SK-N-SH treated with all-trans-retinoic acid at 6 μM for 48 hours (cell line): ENCODE measurements around the gene PPP1R12B.
"Not testable (repeated sequence)": the region's sequence is repeated elsewhere in the genome, so short reads cannot be mapped to it uniquely, and the experiment has no call there.

Experiments
- ATAC-seq: fragments of 200-7000 bp; cut with Tn5 transposase; 3 replicates; pipeline ENCODE4 v1.9.1; 2020; ENCODE audit warnings: mild to moderate bottlenecking, moderate library complexity
- BACH2 ChIP-seq: fragments of 250-450 bp; sonication (Bioruptor Pico); IDR thresholded peaks from 2 replicates; pipeline ENCODE4 v1.9.0; 2021; ENCODE audit warnings: mild to moderate bottlenecking, borderline replicate concordance
- CSDC2 ChIP-seq: fragments of 250-450 bp; sonication (Bioruptor Pico); IDR thresholded peaks from 2 replicates; pipeline ENCODE4 v1.5.0; 2020; ENCODE audit warnings: mild to moderate bottlenecking, moderate library complexity
- ESRRG ChIP-seq: fragments of 250-450 bp; sonication (Bioruptor Pico); IDR thresholded peaks from 2 replicates; pipeline ENCODE4 v1.6.1; 2021; ENCODE audit warnings: mild to moderate bottlenecking
- GLIS3 ChIP-seq: fragments of 250-450 bp; sonication (Bioruptor Pico); IDR thresholded peaks from 2 replicates; pipeline ENCODE4 v1.5.0; 2020; ENCODE audit warnings: mild to moderate bottlenecking, moderate library complexity
- OSR1 ChIP-seq: fragments of 250-450 bp; sonication (Bioruptor Pico); IDR thresholded peaks from 2 replicates; pipeline ENCODE4 v1.8.0; 2022; ENCODE audit warnings: moderate library complexity, mild to moderate bottlenecking, inconsistent platforms
- PPARA ChIP-seq: fragments of 250-450 bp; sonication (Bioruptor Pico); IDR thresholded peaks from 2 replicates; pipeline ENCODE4 v1.5.0; 2020; ENCODE audit warnings: mild to moderate bottlenecking, borderline replicate concordance
- RARB ChIP-seq: fragments of 250-450 bp; sonication (Bioruptor Pico); IDR thresholded peaks from 2 replicates; pipeline ENCODE4 v1.8.0; 2021; ENCODE audit warnings: mild to moderate bottlenecking, moderate library complexity
- SNAI2 ChIP-seq: fragments of 250-450 bp; sonication (Bioruptor Pico); IDR thresholded peaks from 2 replicates; pipeline ENCODE4 v1.5.0; 2020; ENCODE audit warnings: mild to moderate bottlenecking, moderate library complexity
- TCF4 ChIP-seq: fragments of 250-450 bp; sonication (Bioruptor Pico); IDR thresholded peaks from 2 replicates; pipeline ENCODE4 v1.8.0; 2021; ENCODE audit warnings: mild to moderate bottlenecking, moderate library complexity, borderline replicate concordance
- TOX ChIP-seq: fragments of 250-450 bp; sonication (Bioruptor Pico); IDR thresholded peaks from 2 replicates; pipeline ENCODE4 v1.8.0; 2021; ENCODE audit warnings: mild to moderate bottlenecking, moderate library complexity, borderline replicate concordance
- ZC3H10 ChIP-seq: fragments of 250-450 bp; sonication (Bioruptor Pico); IDR thresholded peaks from 2 replicates; pipeline ENCODE4 v1.5.1; 2021; ENCODE audit warnings: mild to moderate bottlenecking, moderate library complexity
- ZFP30 ChIP-seq: fragments of 450-650 bp; formaldehyde crosslinking; IDR thresholded peaks from 2 replicates; pipeline ENCODE4 v1.5.0; 2022; ENCODE audit warnings: mild to moderate bottlenecking, moderate library complexity
- ZNF565 ChIP-seq: fragments of 450-650 bp; formaldehyde crosslinking; conservative IDR thresholded peaks from 2 replicates; pipeline ENCODE4 v1.5.0; 2020; ENCODE audit warnings: low read depth, mild to moderate bottlenecking, moderate library complexity
- ZNF8 ChIP-seq: fragments of 450-650 bp; formaldehyde crosslinking; IDR thresholded peaks from 2 replicates; pipeline ENCODE4 v1.5.0; 2020; ENCODE audit warnings: mild to moderate bottlenecking, moderate library complexity
- TF ChIP-seq, protein P1 (sequence below): fragments of 250-450 bp; sonication (Bioruptor Pico); IDR thresholded peaks from 2 replicates; pipeline ENCODE4 v1.5.0; 2020; ENCODE audit warnings: mild to moderate bottlenecking, moderate library complexity
- TF ChIP-seq, protein P2 (sequence below): fragments of 250-450 bp; sonication (Bioruptor Pico); IDR thresholded peaks from 2 replicates; pipeline ENCODE4 v1.5.1; 2020; ENCODE audit warnings: low read depth, mild to moderate bottlenecking, moderate library complexity
- TF ChIP-seq, protein P3 (sequence below): fragments of 250-450 bp; sonication (Bioruptor Pico); IDR thresholded peaks from 2 replicates; pipeline ENCODE4 v1.8.0; 2021; ENCODE audit warnings: low read depth, mild to moderate bottlenecking, moderate library complexity, borderline replicate concordance
- TF ChIP-seq, protein P4 (sequence below): fragments of 250-450 bp; sonication (Bioruptor Pico); IDR thresholded peaks from 2 replicates; pipeline ENCODE4 v1.5.1; 2021; ENCODE audit warnings: mild to moderate bottlenecking, moderate library complexity

PPP1R12B gene

DNA sequence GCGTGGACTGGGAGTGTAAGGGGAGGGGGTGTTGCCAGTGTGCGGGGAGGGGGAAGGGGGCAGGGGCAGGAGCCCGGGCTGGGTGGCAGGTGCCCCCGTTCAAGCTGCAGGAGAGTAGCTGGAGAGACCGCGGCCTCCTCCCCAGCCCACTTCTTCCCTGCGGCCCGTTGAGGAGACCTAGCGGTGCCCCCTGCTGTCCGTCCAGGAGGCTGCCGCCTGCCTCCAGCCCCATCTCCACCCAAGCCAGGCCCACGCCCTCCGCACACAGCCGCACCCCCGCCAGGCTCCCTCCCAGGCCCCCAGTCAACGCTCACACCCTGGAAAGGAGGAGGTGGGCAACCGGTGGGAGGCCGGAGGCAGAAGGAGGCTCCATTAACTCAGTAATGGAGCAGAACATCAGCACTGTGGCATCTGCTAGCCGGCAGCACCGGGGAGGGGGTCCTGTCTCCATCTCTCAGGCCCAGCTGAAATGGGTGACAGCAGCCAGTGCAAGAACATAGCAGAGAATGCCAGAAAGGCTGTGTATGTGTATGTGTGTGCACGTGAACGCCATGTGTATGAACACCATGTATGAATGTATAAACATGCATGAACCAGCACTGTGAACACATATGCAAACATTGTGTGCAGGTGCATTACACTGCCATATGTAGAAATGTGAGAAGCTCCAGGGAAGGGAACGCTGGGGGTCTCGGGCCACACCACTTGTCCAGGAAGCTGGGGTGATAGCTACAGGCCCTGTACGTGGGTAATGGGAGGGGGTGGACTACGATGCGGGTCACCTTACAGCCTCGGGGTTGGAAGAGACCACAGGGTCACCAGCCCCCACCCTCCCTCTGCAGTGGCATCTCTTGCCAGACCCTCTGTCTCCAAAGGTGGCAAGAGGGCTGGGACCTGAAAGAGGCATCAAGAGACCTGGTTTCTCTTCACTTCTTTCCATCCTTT is 277.2 kb downstream of the PPP1R12B start (continued):
- TF ChIP-seq, protein P1, sequence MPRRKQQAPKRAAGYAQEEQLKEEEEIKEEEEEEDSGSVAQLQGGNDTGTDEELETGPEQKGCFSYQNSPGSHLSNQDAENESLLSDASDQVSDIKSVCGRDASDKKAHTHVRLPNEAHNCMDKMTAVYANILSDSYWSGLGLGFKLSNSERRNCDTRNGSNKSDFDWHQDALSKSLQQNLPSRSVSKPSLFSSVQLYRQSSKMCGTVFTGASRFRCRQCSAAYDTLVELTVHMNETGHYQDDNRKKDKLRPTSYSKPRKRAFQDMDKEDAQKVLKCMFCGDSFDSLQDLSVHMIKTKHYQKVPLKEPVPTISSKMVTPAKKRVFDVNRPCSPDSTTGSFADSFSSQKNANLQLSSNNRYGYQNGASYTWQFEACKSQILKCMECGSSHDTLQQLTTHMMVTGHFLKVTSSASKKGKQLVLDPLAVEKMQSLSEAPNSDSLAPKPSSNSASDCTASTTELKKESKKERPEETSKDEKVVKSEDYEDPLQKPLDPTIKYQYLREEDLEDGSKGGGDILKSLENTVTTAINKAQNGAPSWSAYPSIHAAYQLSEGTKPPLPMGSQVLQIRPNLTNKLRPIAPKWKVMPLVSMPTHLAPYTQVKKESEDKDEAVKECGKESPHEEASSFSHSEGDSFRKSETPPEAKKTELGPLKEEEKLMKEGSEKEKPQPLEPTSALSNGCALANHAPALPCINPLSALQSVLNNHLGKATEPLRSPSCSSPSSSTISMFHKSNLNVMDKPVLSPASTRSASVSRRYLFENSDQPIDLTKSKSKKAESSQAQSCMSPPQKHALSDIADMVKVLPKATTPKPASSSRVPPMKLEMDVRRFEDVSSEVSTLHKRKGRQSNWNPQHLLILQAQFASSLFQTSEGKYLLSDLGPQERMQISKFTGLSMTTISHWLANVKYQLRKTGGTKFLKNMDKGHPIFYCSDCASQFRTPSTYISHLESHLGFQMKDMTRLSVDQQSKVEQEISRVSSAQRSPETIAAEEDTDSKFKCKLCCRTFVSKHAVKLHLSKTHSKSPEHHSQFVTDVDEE (CRISPR knock-in tag): no peak
- TF ChIP-seq PPARA (CRISPR knock-in tag): no peak
- no peak for TF ChIP-seq ZFP30 (CRISPR knock-in tag)
- TF ChIP-seq, protein P2, sequence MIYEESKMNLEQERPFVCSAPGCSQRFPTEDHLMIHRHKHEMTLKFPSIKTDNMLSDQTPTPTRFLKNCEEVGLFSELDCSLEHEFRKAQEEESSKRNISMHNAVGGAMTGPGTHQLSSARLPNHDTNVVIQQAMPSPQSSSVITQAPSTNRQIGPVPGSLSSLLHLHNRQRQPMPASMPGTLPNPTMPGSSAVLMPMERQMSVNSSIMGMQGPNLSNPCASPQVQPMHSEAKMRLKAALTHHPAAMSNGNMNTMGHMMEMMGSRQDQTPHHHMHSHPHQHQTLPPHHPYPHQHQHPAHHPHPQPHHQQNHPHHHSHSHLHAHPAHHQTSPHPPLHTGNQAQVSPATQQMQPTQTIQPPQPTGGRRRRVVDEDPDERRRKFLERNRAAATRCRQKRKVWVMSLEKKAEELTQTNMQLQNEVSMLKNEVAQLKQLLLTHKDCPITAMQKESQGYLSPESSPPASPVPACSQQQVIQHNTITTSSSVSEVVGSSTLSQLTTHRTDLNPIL (CRISPR knock-in tag): no peak
- no peak for TF ChIP-seq RARB (CRISPR knock-in tag)
- no peak for TF ChIP-seq ZNF8

DNA sequence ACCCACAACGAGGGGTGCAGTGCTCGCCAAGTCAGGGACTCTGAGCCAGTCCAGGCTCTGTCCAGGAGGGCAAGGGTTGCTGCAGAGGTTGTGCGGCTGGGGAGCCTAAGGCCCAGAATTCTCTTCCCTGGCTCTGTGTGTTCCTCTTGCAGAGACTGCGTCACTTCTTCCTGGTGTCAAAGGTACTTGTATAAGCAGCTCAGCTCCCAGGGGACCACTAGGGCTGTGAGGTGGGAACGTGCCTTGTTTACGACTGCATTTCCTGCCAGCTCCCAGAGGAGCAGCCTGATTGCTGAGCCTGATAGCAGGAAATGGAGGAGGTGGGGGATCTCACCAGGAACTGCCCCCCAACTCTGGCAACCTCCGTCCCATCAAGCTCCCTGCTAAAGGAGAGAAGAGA is 278.5 kb downstream of the PPP1R12B start:
- ATAC-seq: not testable (repeated sequence)

DNA sequence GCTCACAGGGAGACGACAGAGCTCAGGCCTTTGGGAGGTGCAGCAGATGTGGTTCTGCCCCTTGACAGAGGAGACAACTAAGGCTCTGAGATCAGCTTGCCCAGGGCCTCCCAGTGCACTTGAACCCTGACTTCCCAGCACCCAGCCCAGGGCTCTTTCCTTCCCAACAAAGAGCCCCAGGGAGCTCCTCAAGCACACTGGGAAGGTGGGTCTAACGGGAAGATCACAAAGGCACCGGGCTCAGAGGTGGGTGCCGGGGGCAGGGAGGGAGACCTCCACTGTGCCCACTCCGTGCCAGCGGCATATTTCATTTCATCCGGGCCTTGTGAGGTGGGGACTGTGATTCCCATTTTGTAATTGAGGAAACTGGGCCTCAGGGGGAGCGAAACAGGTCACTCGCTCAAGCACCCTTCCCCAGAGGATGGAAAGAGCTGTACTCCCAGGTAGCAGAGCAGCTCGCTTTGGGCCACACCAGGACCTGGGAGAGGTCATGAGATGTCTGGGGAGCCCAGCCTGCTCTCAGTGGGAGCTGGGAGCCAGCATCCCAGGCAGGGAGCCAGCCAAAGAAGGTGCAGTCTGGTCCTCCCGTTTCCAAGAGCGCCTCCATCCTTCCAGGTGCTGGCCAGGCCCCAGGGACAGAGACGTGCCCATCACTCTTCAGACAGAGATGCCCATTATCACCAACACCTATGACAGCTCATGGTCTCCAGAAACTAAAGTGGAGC is 279.5 kb downstream of the PPP1R12B start:
- no peak for ATAC-seq
- TF ChIP-seq TCF4 (CRISPR knock-in tag) (no peak), CSDC2 (CRISPR knock-in tag) (no peak), ZC3H10 (CRISPR knock-in tag) (no peak), OSR1 (CRISPR knock-in tag) (no peak), SNAI2 (CRISPR knock-in tag) (no peak), BACH2 (CRISPR knock-in tag) (no peak), GLIS3 (CRISPR knock-in tag) (no peak)
- TF ChIP-seq, protein P2 (CRISPR knock-in tag): no peak
- TF ChIP-seq, protein P3, sequence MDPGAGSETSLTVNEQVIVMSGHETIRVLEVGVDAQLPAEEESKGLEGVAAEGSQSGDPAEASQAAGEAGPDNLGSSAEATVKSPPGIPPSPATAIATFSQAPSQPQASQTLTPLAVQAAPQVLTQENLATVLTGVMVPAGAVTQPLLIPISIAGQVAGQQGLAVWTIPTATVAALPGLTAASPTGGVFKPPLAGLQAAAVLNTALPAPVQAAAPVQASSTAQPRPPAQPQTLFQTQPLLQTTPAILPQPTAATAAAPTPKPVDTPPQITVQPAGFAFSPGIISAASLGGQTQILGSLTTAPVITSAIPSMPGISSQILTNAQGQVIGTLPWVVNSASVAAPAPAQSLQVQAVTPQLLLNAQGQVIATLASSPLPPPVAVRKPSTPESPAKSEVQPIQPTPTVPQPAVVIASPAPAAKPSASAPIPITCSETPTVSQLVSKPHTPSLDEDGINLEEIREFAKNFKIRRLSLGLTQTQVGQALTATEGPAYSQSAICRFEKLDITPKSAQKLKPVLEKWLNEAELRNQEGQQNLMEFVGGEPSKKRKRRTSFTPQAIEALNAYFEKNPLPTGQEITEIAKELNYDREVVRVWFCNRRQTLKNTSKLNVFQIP: no peak
- TF ChIP-seq, protein P4, sequence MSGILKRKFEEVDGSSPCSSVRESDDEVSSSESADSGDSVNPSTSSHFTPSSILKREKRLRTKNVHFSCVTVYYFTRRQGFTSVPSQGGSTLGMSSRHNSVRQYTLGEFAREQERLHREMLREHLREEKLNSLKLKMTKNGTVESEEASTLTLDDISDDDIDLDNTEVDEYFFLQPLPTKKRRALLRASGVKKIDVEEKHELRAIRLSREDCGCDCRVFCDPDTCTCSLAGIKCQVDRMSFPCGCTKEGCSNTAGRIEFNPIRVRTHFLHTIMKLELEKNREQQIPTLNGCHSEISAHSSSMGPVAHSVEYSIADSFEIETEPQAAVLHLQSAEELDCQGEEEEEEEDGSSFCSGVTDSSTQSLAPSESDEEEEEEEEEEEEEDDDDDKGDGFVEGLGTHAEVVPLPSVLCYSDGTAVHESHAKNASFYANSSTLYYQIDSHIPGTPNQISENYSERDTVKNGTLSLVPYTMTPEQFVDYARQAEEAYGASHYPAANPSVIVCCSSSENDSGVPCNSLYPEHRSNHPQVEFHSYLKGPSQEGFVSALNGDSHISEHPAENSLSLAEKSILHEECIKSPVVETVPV: no peak
- TF ChIP-seq, all 23 proteins: peak for 0

DNA sequence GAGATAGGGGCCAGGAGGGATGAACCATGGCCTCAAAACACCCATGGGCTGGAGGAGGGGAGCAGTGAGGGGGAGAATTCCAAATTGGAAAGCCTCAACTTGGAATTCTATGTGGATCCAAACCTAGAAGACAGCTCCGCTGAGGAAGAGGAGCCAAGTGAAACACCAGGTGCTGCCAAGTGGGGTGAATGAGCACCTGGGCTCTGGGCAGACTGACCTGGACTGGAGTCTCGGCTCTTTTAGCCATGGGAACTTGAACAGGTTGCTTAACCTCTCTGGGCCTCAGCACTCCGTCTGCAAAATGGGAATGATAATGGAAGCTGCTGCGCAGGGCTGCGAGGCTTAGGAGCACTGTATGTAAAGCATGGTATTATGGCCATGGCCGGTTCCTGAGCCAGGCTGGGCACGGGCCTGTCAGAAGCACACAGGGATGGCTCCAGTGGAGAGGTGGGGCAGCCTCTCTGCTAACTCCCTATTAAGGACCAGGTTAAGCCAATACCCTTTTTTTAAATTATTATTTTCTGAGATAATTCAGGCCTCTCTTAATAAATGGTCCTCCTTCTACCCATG is 280.2 kb downstream of the PPP1R12B start:
- ATAC-seq: no peak
- TF ChIP-seq, protein P2 (CRISPR knock-in tag): no peak
- TF ChIP-seq ESRRG: no peak
- no peak for TF ChIP-seq ZC3H10 (CRISPR knock-in tag)
- no peak for TF ChIP-seq RARB (CRISPR knock-in tag)
- no peak for TF ChIP-seq TCF4 (CRISPR knock-in tag)
- TF ChIP-seq ZNF565 (CRISPR knock-in tag): no peak
- no peak for TF ChIP-seq GLIS3 (CRISPR knock-in tag)
- TF ChIP-seq TOX (CRISPR knock-in tag): no peak
- TF ChIP-seq, all 23 proteins: peak for 0

DNA sequence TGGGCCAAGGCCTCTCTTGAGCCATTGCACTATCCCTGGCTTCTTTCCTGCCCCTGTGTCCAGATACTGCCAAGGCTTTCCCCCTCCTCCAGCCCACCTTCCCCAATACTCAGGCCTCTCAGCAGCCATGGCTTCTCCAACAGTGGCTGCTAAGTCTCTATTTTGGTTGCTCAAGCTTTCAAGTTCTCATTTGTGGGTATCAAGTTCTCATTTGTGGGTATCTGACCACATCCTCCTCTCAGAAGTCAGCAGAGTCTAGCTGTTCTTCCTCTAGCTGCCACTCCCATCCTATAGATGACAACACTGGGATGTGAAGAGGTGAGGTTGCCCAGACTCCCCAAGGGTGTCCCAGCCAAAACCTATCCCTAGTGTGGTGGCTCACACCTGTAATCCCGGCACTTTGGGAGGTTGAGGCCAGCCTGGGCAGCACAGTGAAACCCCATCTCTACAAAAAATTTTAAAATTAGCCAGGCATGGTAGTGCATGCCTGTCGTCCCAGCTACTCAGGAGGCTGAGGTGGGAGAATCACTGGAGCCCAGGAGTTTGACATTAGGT is 280.8 kb downstream of the PPP1R12B start:
- not testable (repeated sequence) for ATAC-seq

DNA sequence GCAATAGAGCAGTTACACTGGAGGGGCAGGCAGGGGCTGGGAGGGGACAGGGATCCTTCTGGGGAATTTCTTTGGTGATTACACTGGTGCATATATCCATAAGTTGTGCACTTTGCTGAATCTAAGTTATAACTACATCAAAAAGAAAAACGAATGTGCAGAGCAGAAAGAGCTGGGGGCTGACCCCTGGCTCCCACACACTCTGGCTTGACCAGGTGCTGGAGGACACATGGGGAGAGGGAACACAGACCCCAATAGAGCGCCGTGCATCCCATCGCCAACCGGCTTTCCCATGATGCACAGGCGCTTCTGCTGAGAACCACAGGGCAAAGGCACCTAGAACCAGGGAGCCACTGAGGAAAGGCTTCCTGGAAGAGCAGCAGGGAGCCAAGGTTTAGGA is 281.6 kb downstream of the PPP1R12B start:
- not testable (repeated sequence) for ATAC-seq
